ENCODE data around the gene POLD2. TPM values are rescaled to one million over a fixed set of nuclear protein-coding genes. Genes with fewer than 3 reads are reported as not detected.

The POLD2 gene
- total and polyA plus RNA-seq, 2 donors (not counting 3 experiments of a cell fraction or from before 2014, with no cell fraction given): 96.5 to 122 TPM

DNA sequence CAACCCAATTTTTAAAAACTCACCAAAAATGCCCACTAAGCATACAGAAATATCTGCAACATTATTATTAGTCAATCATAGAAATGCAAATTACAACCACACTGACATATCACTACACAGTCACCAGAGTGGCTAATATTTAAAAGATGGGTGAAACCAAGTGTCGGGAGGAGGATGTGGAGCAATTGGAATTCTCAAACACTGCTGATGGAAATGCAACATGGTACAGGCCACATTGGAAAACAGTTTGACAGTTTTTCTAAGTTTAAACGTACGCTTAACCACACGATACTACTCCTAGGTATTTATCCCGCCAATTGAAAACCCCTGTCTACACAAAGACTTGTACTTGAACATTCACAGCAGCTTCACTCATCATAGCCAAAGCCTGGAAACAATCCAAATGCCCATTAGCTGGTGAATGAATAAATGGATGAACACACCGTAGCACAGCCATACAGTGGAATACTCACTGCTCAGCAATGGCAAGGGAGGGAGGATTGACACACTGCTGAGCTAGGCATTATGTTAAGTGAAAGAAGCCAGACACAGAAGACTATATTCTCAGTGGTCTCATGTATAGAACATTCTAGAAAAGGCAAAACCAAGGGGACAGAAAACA lies 49.6 kb upstream of the POLD2 start:
- Histone ChIP-seq H3K36me3 (ENCODE audit: control insufficient read depth in 2 of 2, extremely low read depth in 1 of 2, insufficient read depth in 2 of 2, low read length in 2 of 2) (no peaks in the 10 kb centered on the region), H4K20me1 (replicated peaks; ENCODE audit: control insufficient read depth, extremely low read depth, insufficient read depth, low read length) (no peaks in the 10 kb centered on the region), H3K9me3 (replicated peaks; ENCODE audit: control insufficient read depth, insufficient read depth, low read length) (no peaks in the 10 kb centered on the region), H3K4me2 (ENCODE audit: insufficient read depth, low read length) (no peak overlapping the region), H2AFZ (ENCODE audit: low read depth, low read length) (no peak overlapping the region), H3K9ac (replicated peaks; ENCODE audit: extremely low read depth, insufficient read depth, low read length) (no peak overlapping the region), H3K27me3 (ENCODE audit: control insufficient read depth in 2 of 2, insufficient read depth in 2 of 2, low read length in 2 of 2) (peaks cover 9 to 12% of the 10 kb centered on the region in 2 experiments), H3K9me1 (replicated peaks; ENCODE audit: control insufficient read depth, extremely low read depth, insufficient read depth, low read length) (no peaks in the 10 kb centered on the region), H3K4me1 (ENCODE audit: control insufficient read depth, extremely low read depth, insufficient read depth, low read length) (no peaks in the 10 kb centered on the region), H3K79me2 (ENCODE audit: control insufficient read depth, insufficient read depth, low read length) (no peaks in the 10 kb centered on the region), H3K27ac (ENCODE audit: insufficient read depth, low read depth, low read length) (no peak overlapping the region), H3K4me3 (replicated peaks in 1 of 3; ENCODE audit: insufficient read depth in 1 of 3, low read depth in 1 of 3, low read length in 3 of 3) (no peak overlapping the region)
- ChIA-PET POLR2A (interaction anchor here (0.6 kb wide), 1 partner anchor 37 kb away, joined by 3 read pairs; no protein-coding TSS in a partner anchor), CTCF (interaction anchor here (1.7 kb wide), 1 partner anchor 26 kb away, joined by 5 read pairs; no protein-coding TSS in a partner anchor)
- no TSS peak for BruUV-seq (replicated peaks)
- intact Hi-C loops (cut with micrococcal nuclease): no loop called here
- DNase-seq (ENCODE audit: low read depth, low spot score) (no peak), FAIRE-seq (no peak)
- dilution Hi-C loops (cut with MboI; ENCODE audit: extremely low pct_ligation_motif_present, low sequenced_read_pairs): no loop called here
- TF ChIP-seq FOS (IDR thresholded peaks at IDR 0.05; ENCODE audit: borderline replicate concordance, insufficient read depth, low read length): no peak
- TF ChIP-seq GATA2 (IDR thresholded peaks at IDR 0.05; ENCODE audit: insufficient read depth, insufficient read length, low read depth, low read length): no peak
- TF ChIP-seq JUN (IDR thresholded peaks at IDR 0.05; ENCODE audit: borderline replicate concordance, insufficient read depth, insufficient read length, low read depth): no peak
- TF ChIP-seq, protein P1, sequence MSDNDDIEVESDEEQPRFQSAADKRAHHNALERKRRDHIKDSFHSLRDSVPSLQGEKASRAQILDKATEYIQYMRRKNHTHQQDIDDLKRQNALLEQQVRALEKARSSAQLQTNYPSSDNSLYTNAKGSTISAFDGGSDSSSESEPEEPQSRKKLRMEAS (IDR thresholded peaks at IDR 0.05; ENCODE audit: insufficient read depth, insufficient read length): no peak
- TF ChIP-seq POLR2A (IDR thresholded peaks at IDR 0.05; ENCODE audit: low read depth, low read length): no peak
- TF ChIP-seq POLR2AphosphoS5 (IDR thresholded peaks at IDR 0.05; ENCODE audit: insufficient read depth, low read depth, low read length): no peak
- TF ChIP-seq EZH2 (IDR thresholded peaks at IDR 0.05; ENCODE audit: borderline replicate concordance, low read depth, low read length, severe bottlenecking): no peak
- no peak for TF ChIP-seq MYC (IDR thresholded peaks at IDR 0.05; ENCODE audit: low read depth, low read length)
- TF ChIP-seq, protein P2, sequence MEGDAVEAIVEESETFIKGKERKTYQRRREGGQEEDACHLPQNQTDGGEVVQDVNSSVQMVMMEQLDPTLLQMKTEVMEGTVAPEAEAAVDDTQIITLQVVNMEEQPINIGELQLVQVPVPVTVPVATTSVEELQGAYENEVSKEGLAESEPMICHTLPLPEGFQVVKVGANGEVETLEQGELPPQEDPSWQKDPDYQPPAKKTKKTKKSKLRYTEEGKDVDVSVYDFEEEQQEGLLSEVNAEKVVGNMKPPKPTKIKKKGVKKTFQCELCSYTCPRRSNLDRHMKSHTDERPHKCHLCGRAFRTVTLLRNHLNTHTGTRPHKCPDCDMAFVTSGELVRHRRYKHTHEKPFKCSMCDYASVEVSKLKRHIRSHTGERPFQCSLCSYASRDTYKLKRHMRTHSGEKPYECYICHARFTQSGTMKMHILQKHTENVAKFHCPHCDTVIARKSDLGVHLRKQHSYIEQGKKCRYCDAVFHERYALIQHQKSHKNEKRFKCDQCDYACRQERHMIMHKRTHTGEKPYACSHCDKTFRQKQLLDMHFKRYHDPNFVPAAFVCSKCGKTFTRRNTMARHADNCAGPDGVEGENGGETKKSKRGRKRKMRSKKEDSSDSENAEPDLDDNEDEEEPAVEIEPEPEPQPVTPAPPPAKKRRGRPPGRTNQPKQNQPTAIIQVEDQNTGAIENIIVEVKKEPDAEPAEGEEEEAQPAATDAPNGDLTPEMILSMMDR (IDR thresholded peaks at IDR 0.05; ENCODE audit: extremely low read depth in 1 of 2, insufficient read depth in 1 of 2, low read depth in 1 of 2, low read length in 2 of 2): no peak
